HG03103 (cell line): ENCODE measurements around the gene TTC28.
"Not testable (repeated sequence)": the region's sequence is repeated elsewhere in the genome, so short reads cannot be mapped to it uniquely, and the experiment has no call there.

Experiments used
- ATAC-seq: cut with Tn5 transposase; IDR thresholded peaks from one replicate; pipeline ENCODE4 v1.9.1; 2021; ENCODE audit warnings: low read depth; ENCODE audit not compliant: unreplicated experiment

The TTC28 gene

GRCh38 chr22:28566920-28567499 lies 112.6 kb downstream of the TTC28 start:
- not testable (repeated sequence) for ATAC-seq

DNA sequence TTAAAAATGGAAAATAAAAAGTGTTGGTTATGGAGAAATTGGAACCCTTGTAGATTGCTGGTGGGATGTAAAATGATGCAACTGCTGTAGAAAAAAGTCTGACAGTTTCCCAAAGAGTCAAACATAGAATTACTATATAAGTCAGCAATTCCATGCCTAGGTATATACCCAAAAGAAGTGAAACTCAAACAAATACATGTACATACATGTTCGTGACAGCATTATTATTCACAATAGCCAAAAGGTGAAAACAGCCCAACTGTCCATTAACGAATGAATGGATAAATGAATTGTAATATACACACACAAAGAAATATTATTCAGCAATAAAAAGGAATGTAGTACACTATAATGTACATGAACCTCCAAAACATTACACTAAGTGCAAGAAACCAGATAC lies 116.0 kb downstream of the TTC28 start:
- ATAC-seq, result no peak

DNA sequence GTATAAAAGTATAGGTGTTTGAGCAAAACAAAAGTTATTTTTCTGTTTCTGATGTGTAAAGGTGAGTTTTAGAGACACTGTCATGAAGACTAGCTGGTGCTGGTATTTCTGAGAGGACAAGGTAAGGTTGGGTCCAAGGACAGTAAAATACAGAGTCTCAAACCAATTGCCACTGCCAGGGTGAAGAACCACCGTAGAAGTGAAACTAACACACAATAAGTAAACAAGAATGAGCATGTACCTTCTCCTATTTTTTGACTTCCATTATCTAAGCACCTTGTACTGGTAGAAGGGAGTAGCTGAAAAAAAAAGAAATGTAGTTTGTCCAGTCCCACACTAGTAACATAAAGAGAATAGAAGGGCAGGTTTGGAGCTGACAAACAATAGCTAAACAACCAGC lies 117.3 kb downstream of the TTC28 start:
- no peak for ATAC-seq

DNA sequence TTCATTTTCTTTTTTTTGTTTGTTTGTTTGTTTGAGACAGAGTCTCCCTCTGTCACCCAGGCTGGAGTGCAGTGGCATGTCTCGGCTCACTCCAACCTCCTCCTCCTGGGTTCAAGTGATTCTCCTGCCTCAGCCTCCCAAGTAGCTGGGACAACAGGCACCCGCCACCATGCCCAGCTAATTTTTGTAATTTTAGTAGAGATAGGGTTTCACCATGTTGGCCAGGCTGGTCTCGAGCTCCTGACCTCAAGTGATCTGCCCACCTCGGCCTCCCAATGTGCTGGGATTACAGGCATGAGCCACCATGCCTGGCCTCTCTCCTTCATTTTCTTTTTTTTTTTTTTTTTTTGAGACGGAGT lies 118.9 kb downstream of the TTC28 start:
- ATAC-seq, result not testable (repeated sequence)

GRCh38 chr22:28560046-28560742 lies 119.4 kb downstream of the TTC28 start:
- ATAC-seq, result no peak

DNA sequence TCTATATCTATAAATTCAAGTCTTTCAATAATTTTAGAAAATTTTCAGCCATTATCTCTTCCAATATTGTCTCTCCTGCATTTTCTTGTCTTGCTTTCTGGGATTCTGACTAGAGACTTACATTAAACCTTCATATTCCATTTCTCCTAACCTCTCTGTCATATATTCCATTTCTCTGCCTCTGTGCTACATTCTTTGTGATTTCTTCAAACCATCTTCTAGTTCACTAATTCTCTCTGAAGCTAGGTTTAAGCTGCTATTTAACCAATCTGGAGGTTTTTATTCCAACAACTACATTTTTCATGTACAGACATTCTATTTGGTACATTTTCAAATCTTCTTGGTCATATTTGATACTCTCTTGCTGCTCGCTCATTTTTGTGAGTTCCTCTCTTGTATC lies 122.5 kb downstream of the TTC28 start:
- ATAC-seq, result no peak

DNA sequence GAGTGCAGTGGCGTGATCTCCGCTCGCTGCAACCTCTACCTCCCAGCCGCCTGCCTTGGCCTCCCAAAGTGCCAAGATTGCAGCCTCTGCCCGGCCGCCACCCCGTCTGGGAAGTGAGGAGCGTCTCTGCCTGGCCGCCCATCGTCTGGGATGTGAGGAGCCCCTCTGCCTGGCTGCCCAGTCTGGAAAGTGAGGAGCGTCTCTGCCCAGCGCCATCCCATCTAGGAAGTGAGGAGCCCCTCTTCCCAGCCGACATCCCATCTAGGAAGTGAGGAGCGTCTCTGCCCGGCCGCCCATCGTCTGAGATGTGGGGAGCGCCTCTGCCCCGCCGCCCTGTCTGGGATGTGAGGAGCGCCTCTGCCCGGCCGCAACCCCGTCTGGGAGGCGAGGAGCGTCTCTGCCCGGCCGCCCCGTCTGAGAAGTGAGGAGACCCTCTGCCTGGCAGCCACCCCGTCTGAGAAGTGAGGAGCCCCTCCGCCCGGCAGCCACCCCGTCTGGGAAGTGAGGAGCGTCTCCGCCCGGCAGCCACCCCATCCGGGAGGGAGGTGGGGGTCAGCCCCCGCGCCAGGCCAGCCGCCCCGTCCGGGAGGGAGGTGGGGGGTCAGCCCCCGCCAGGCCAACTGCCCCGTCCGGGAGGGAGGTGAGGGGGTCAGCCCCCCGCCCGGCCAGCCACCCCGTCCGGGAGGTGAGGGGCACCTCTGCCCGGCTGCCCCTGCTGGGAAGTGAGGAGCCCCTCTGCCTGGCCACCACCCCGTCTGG lies 126.4 kb downstream of the TTC28 start:
- ATAC-seq, result not testable (repeated sequence)

- no peak for ATAC-seq
Measured at GRCh38 chr22:28548406-28548805, 131.2 kb downstream of the TTC28 start.

DNA sequence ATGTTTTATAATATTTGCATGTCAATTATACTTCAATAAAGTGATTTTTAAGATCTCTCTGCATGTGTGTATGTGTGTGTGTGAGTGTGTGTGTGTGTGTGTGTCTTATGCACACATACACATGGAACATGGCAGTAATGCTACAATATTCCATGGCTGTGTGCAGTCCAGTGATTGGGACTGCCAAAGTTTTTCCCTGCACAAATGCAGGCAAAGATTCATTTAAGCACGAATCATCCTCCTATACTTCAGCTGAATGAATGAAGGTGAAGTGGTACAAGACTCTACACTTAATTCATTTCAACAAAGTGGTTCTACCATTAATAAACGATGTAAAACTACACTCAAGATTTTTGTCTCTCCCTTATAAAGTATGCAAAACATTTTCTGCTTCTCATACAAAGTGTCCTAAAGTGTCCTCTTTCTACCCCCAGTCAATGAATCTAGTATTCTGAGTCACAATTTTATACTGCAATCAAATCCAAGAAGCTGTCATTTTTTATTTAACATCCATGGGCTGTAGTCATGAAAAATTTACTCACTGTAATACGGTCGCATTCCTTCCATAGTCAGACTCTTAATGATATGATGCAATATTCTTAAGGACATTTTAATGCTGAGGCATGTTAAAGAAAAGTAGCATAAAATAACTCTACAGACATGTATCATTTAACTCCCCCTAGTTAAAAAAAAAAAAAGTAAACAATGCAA lies 132.4 kb downstream of the TTC28 start:
- ATAC-seq, result no peak

DNA sequence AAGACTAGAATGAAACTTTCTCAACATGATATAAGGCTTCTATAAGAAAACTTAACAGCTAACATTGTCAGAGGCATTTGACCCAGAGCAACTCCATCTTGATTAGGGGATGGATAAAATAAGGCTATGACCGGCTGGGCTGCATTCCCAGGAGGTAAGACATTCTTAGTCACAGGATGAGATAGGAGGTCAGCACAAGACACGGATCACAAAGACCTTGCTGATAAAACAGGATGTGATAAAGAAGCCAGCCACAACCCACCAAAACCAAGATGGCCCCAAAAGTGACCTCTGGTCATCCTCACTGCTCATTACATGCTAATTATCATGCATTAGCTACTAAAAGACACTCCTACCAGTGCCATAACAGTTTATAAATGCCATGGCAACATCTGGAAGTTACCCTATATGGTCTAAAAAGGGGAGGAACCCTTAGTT lies 135.2 kb downstream of the TTC28 start:
- no peak for ATAC-seq

- no peak for ATAC-seq
Measured at GRCh38 chr22:28542980-28543621, 136.5 kb downstream of the TTC28 start.

GRCh38 chr22:28541137-28541536 lies 138.5 kb downstream of the TTC28 start:
- no peak for ATAC-seq

- no peak for ATAC-seq
Measured at GRCh38 chr22:28538922-28539321, 140.7 kb downstream of the TTC28 start.

DNA sequence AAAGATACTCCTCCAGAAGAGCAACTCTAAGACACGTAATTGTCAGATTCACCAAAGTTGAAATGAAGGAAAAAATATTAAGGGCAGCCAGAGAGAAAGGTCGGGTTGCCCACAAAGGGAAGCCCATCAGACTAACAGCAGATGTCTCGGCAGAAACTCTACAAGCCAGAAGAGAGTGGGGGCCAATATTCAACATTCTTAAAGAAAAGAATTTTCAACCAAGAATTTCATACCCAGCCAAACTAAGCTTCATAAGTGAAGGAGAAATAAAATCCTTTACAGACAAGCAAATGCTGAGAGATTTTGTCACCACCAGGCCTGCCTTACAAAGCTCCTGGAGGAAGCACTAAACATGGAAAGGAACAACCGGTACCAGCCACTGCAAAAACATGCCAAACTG lies 149.1 kb downstream of the TTC28 start:
- ATAC-seq, result not testable (repeated sequence)

DNA sequence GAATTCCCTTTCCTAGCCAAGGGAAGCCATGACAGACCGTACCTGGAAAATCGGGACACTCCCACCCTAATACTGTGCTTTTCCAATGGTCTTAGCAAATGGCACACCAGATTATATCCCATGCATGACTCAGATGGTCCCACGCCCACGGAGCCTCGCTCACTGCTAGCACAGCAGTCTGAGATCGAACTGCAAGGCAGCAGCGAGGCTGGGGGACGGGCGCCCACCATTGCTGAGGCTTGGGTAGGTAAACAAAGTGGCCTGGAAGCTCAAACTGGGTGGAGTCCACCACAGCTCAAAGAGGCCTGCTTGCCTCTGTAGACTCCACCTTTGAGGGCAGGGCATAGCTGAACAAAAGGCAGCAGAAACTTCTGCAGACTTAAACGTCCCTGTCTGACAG lies 150.5 kb downstream of the TTC28 start:
- ATAC-seq, result not testable (repeated sequence)

- no peak for ATAC-seq
Measured at GRCh38 chr22:28521451-28521850, 158.2 kb downstream of the TTC28 start.

- ATAC-seq, result no peak
Measured at GRCh38 chr22:28514321-28514821, 165.3 kb downstream of the TTC28 start.

DNA sequence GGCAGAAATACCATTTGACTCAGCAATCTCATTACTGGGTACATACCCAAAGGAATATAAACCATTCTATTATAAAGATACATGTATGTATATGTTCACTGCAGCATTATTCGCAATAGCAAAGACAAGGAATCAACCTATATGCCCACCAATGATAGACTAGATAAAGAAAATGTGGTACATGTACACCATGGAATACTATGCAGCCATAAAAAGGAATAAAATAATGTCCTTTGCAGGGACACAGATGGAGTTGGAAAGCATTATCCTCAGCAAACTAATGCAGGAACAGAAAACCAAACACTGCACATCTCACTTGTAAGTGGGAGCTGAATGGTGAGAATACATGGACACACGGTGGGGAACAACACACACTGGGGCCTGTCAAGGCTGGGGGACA lies 167.3 kb downstream of the TTC28 start:
- not testable (repeated sequence) for ATAC-seq

- no peak for ATAC-seq
Measured at GRCh38 chr22:28507896-28508295, 171.7 kb downstream of the TTC28 start.

DNA sequence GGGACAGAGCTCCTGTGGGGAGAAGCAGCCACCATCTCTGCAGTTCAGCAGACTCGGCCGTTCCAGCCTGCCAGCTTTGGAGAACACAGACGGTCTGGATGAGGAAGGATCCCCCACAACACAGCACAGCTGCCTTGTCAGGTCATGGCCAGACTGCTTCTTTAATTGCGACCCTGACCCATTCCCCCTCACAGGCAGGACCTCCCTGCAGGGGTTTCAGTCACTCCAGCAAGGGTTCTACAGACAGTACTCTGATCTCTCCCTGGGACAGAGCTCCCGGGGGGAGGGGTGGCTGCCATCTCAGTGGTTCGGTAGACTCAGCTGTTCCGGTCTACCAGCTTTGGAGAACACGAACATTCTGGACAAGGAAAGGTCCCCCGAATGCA lies 173.5 kb downstream of the TTC28 start:
- no peak for ATAC-seq
